HG02623 (cell line): ENCODE data around the gene FOXD4L1.
"Not testable (repeated sequence)": the region's sequence is repeated elsewhere in the genome, so short reads cannot be mapped to it uniquely, and the experiment has no call there.

Experiments used
- ATAC-seq: cut with Tn5 transposase; IDR thresholded peaks from one replicate; pipeline ENCODE4 v1.9.1; 2021; ENCODE audit warnings: moderate library complexity; ENCODE audit not compliant: unreplicated experiment

The FOXD4L1 gene

DNA sequence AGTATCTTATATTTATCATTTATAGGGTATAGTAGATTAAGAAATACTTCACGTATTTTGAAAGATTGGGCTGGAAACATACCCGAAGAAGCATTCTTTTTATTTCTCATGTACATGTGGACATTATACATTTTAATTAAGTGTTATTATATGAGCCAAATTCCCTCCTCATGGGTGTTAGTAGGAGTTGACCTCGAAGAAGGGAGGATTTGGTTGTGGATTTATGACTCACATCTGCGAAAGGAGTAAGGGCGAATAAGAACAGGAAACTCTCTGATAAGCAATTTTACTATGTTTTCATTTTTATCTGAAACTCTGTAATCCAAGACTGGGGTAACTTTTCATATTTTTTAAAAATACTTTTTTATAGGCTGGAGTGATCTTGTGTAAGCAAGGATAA, 23.0 kb downstream of the FOXD4L1 start:
- not testable (repeated sequence) for ATAC-seq

DNA sequence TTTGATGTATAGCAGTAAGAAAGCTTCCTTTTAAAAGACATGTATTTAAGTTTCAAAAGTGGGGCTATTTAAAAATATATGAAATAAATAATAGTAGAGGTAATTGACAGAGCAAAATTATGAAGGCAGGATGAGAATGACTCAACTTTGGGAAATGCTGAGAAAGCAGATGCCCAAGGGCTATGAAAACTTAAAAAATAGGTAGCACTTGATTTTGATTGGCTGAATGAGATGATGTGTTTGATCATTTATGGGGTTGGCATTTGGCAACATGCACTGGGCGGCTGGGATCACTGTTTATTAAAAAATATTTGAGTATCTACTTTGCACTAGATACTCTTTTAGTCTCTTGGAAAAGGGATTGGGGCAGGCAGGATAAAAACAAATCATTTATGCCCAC, 26.5 kb downstream of the FOXD4L1 start:
- not testable (repeated sequence) for ATAC-seq

DNA sequence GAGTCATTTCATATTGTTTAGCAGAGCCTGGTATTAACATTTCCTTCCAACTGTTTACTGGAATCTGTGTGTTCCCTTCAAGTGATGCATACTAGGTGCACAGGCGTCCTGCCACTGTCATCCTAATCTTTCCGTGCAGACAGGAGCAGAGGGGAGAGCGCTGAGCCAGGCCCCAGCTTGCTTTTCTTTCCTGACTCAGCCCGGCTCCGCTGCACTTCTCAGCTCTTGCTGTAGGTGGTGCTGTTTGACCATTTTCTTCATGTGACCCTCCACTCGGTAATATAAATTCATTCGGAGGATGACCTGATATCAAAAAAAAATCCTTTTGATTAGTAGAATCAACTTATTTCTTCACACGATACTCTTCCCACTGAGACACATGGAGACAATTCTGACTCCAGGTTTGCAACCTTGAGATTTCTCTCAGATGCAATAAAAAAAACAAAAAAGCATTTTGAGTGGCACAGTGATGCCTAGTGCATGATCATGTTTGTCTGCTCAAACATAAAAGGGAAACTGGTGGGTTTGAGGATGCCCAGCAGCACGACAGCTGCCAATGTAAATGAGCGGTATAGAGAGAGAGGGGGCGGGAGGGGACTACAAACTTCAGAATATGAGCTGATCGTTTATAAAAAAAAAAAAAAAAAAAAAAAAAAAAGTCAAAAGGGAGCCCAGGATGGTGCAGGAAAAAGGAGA, 29.0 kb downstream of the FOXD4L1 start:
- not testable (repeated sequence) for ATAC-seq

DNA sequence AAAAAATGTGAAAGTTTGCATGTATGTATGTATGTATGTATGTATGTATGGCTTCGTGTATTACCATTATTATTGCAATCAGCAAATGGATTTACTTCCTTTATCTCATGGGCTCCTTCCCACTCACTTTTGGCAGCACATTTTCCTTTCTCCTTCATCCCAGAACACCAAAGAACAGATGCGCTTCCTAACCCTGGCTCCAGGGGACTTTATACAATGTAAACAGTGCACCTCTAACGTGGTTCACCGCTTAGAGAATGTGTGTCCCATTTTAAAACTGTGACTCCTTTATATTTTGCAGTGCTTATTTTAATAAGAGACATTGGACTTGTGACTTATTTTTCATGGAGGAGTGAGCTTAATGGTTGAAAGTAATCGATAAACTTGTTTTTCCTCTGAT, 29.7 kb downstream of the FOXD4L1 start:
- ATAC-seq = not testable (repeated sequence)

DNA sequence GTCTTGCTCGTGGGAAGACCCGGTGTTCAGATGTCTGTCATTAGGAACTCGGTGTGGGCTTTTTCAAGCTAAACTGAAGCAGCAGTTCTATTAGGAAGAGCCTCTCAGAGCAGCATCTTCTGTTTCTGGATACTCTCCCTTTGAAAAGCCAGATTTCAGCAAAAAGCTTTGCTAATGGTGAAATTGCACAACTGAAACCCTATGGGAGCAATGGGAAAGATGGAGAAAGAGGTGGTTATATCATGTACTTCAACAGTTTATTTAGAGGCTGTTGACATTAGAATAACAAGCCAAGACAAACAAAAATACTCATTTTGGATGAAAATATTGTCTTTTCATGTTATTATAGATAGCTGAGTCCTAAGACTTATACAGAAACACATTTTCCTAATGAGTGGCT, 30.4 kb downstream of the FOXD4L1 start:
- not testable (repeated sequence) for ATAC-seq

DNA sequence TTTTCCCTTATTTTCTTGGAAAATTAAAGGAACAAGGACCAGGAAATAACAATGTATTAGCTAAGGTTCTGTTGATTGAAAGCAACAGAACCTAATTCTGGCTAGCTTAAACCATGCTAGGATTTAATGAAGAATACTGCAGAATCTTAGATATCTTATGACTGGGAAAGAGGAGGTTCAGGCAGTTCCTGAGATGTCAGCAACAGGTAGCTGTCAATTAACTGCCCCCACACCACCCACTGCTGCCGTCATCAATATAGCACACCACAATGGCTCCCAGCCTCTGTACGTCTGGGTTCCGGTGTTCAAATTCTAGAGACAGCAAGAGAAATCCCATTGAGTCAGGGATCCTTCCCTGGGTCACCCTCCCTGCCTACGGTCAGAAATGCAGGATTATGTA, 34.5 kb downstream of the FOXD4L1 start:
- ATAC-seq = not testable (repeated sequence)

DNA sequence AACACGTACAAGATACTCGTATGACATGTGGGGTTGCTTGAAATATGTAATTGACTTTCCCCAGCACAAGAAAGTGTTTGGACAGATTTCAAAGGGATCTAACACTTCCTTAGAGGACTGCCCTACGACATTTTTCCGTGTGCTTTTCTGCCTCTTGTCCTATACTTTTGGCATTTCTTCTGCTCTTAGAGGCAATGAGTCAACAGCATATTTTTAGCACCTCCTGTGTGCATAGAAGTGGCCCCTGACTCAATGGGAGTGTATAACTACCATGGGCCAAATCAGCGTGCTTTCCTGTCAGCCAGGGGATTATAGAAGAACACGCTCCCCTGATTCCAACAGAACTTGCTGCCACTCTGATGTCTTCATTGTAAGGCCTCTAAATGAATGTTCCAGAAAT, 38.1 kb downstream of the FOXD4L1 start:
- not testable (repeated sequence) for ATAC-seq

DNA sequence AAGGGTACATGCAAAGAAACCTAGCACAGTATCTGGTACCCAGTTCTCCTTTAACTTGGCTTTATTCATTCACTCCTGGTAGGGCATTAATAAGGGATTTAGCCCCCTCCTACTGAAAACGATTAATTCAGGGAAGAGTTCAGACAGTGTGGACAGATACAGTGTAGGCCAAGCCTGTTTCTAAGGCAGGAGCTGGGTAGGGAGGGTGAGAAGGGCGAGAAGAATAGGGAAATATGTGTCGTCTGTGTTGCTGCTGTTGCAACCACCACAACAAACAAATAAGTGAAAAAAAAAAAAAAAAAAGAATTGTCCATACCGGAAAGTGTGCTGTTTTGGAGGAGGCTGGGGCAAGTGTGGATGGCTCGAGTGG, 42.4 kb downstream of the FOXD4L1 start:
- ATAC-seq = not testable (repeated sequence)

DNA sequence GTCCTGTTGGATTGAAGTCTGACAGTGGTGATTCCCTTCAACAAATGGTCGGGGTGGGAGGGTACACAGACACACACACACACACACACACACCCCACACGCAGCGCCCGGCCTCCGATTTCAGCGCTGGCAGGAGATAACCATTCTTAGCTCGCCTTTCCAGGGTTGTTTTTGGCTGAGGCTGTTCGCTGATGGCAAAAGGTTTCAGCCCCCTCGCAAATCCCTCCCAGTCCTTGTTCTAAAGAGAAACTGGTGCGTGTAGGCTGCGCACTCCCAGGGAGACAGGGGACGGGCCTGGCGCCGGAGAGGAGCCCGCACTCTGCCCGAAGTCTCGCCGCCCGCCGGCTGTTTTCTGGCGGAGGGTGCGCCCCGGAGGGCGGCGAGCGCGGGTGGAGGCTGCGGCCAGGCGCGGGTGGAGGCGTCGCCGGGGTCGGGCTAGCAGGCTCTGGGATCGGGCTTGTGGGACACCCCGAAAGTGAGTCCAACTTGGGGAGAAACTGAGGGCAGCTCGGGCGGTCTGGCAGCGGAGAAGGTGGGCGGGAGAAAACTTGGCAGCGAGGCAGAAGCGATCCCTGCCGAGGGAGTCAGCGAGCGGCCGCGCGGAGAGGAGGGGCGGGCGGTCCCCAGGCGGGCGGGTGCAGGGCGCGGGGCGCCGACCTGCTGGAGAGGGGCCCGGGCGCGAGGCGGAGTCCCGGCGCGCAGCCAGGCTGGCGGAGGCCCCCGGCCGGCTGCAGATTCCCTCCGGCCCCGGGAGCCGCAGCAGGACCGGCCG, 42.9 kb downstream of the FOXD4L1 start:
- ATAC-seq = not testable (repeated sequence)

DNA sequence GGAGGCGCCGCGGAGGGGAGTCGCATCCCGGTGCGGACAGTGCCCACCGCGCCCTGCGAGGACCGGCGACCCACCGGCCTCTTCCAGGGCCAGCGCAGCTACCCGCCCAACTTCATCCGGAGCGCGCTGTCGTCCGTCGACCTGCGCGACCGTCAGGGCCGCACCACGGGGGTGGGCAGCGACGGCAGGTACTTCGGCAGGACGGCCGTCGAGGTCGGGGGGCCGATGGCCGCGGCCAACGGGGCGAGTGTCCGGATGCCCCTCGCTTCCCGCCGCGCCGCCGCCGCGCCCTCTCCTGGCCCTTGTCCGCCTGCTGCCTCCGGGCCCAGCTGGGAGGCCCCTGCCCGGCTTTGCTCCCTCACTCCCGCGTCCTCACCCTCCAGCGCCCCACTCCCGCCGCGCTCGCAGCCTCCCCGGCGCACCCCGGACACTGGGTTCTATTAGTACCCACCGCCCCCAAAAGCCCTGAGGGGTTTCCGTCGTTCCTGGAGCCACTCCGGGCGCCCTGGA, 43.6 kb downstream of the FOXD4L1 start:
- not testable (repeated sequence) for ATAC-seq

DNA sequence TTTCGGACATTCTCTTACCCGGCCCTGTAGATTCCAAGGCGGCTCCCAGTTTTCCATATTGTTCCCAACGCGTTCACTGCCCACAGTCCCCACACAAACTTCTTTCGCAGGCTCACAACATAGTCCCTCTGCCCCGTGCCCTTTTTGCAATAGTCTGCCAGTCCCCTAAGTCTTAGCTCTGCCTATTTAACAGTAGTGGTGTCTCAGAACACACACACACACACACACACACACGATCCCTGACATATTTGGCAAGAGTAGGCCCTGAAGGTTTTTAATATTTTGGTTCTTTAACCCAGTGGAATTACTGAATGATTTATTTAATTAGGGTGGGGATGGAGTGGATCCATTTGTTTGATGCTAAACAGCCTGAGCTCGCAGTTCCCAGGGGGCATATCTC, 44.1 kb downstream of the FOXD4L1 start:
- ATAC-seq = not testable (repeated sequence)
